ENCODE measurements around the gene PRKAG2. TPM values are rescaled to one million over a fixed set of nuclear protein-coding genes. Genes with fewer than 3 reads are reported as not detected.

Gene PRKAG2
- total and polyA plus RNA-seq, 8 donors = 7.4 to 16.7 (median 9.2) TPM

GRCh38 chr7:151815419-151815818 is 61.5 kb downstream of the PRKAG2 start:
- FAIRE-seq = no peak

GRCh38 chr7:151814400-151815009 is 62.4 kb downstream of the PRKAG2 start:
- no peak for TF ChIP-seq CTCF (IDR thresholded peaks at IDR 0.05)
- H3K9me3 ChIP-seq = no peaks in the 10 kb centered on the region
- intact Hi-C loops (cut with DNase I) = no loop called here
- FAIRE-seq (no peak), ATAC-seq (no peak), DNase-seq (no peak)
- no peaks in the 10 kb centered on the region for H3K36me3 ChIP-seq
- 64 to 66% methylated on average over 18 of the region's 18 CpGs for WGBS, 2 donors
- peaks cover 8 to 21% (median 12%) of the 10 kb centered on the region in 3 donors for H3K4me1 ChIP-seq
- no peaks in the 10 kb centered on the region for H3K27me3 ChIP-seq
- no peak overlapping the region for H3K4me3 ChIP-seq
- no peak overlapping the region for H3K27ac ChIP-seq

More at GRCh38 chr7:151815419-151815818, 61.5 kb downstream of the PRKAG2 start:
- DNase-seq (no peak), ATAC-seq (no peak)
- H3K27me3 ChIP-seq = no peaks in the 10 kb centered on the region
- intact Hi-C loops (cut with DNase I) = no loop called here
- TF ChIP-seq CTCF (IDR thresholded peaks at IDR 0.05) = no peak
- H3K4me1 ChIP-seq = peaks cover 9 to 25% (median 16%) of the 10 kb centered on the region in 3 donors
- H3K4me3 ChIP-seq = no peak overlapping the region
- H3K27ac ChIP-seq = no peak overlapping the region
- H3K9me3 ChIP-seq = no peaks in the 10 kb centered on the region
- no peaks in the 10 kb centered on the region for H3K36me3 ChIP-seq
- 88 to 97% methylated on average over 5 of the region's 5 CpGs for WGBS, 2 donors

GRCh38 chr7:151813997-151814396 is 62.9 kb downstream of the PRKAG2 start:
- TF ChIP-seq CTCF (IDR thresholded peaks at IDR 0.05) = no peak
- H3K27ac ChIP-seq = no peak overlapping the region
- DNase-seq = no peak
- no peaks in the 10 kb centered on the region for H3K36me3 ChIP-seq
- intact Hi-C loops (cut with DNase I) = no loop called here
- H3K4me1 ChIP-seq = peaks cover 7 to 16% (median 7%) of the 10 kb centered on the region in 3 donors
- no peaks in the 10 kb centered on the region for H3K9me3 ChIP-seq
- H3K4me3 ChIP-seq = no peak overlapping the region
- no peak for FAIRE-seq
- 91 to 92% methylated on average over 5 of the region's 5 CpGs for WGBS, 2 donors
- no peak for ATAC-seq
- no peaks in the 10 kb centered on the region for H3K27me3 ChIP-seq

- no peak for FAIRE-seq
- H3K36me3 ChIP-seq = no peaks in the 10 kb centered on the region
- H3K9me3 ChIP-seq = no peaks in the 10 kb centered on the region
- 87 to 88% methylated on average over 10 of the region's 10 CpGs for WGBS, 2 donors
- ATAC-seq = no peak
- peak in 1 of 6 donors; percentile 30 for DNase-seq
- no peak overlapping the region for H3K4me3 ChIP-seq
- H3K27me3 ChIP-seq = no peaks in the 10 kb centered on the region
- no peak for TF ChIP-seq CTCF (IDR thresholded peaks at IDR 0.05)
- no peak overlapping the region for H3K27ac ChIP-seq
- intact Hi-C loops (cut with DNase I) = no loop called here
- H3K4me1 ChIP-seq = peaks cover 1 to 10% (median 2%) of the 10 kb centered on the region in 3 donors
Observed at GRCh38 chr7:151813445-151813844, 63.5 kb downstream of the PRKAG2 start.

- Histone ChIP-seq H3K27me3 (no peaks in the 10 kb centered on the region), H3K9me3 (no peaks in the 10 kb centered on the region), H3K4me3 (no peak overlapping the region), H3K4me1 (peaks cover 0 to 9% (median 0%) of the 10 kb centered on the region in 3 donors), H3K36me3 (no peaks in the 10 kb centered on the region), H3K27ac (no peak overlapping the region)
- intact Hi-C loops (cut with DNase I) = no loop called here
- FAIRE-seq (no peak), ATAC-seq (no peak), DNase-seq (no peak)
- WGBS, 2 donors = 89 to 90% methylated on average over 9 of the region's 9 CpGs
- TF ChIP-seq CTCF (IDR thresholded peaks at IDR 0.05) = no peak
Observed at GRCh38 chr7:151812967-151813366, 63.9 kb downstream of the PRKAG2 start.
